CD4-positive, alpha-beta T cell (primary cell): ENCODE data around the gene NEO1. TPM values are rescaled to one million over a fixed set of nuclear protein-coding genes. Genes with fewer than 3 reads are reported as not detected.

ENCODE experiments used
- ATAC-seq: fragments of 200-7000 bp; cut with Tn5 transposase; one replicate; pipeline ENCODE4 v1.10.0; 2022; ENCODE audit warnings: mild to moderate bottlenecking; ENCODE audit not compliant: poor library complexity
- CTCF ChIA-PET: fragments of 350-600 bp; sonication (Branson Sonifier 250); formaldehyde crosslinking; loops from one replicate; lab custom pipeline; 2021; ENCODE audit warnings: antibody characterized with exemption, inconsistent platforms; lab: Charles Lee
- POLR2A ChIA-PET: fragments of 350-600 bp; sonication (Branson Sonifier 250); formaldehyde crosslinking; loops from one replicate; lab custom pipeline; 2021; ENCODE audit warnings: antibody characterized with exemption, inconsistent platforms; lab: Charles Lee
- DNase-seq, 14 experiments: peaks; one replicate each; pipeline ENCODE4 v3.0.0-alpha.2; 2013 to 2020; ENCODE audit warnings: mixed read lengths in 2 of 14
- H3K27ac ChIP-seq, 2 donors: one replicate each; pipeline versions ENCODE4 v1.5.1 to v1.7.0; 2013; ENCODE audit warnings: low read length in 2 of 2, low read depth in 1 of 2, mild to moderate bottlenecking in 1 of 2
- H3K27me3 ChIP-seq, 2 experiments: 1 replicate in 1 of 2; 2 replicates in 1 of 2; pipeline versions ENCODE4 v1.6.1 to v1.7.0; 2013; ENCODE audit warnings: low read length in 2 of 2, control low read depth in 1 of 2, mild to moderate bottlenecking in 1 of 2, moderate library complexity in 1 of 2; ENCODE audit not compliant: insufficient read depth in 2 of 2, control insufficient read depth in 1 of 2
- H3K36me3 ChIP-seq: one replicate; pipeline ENCODE4 v1.6.1; 2013; ENCODE audit warnings: low read length, control low read depth; ENCODE audit not compliant: insufficient read depth
- H3K4me1 ChIP-seq: one replicate; pipeline ENCODE4 v1.6.1; 2013; ENCODE audit warnings: low read length, control low read depth; ENCODE audit not compliant: insufficient read depth
- H3K4me3 ChIP-seq: one replicate; pipeline ENCODE4 v1.5.1; 2013; ENCODE audit warnings: mild to moderate bottlenecking, low read length, moderate library complexity
- H3K9me3 ChIP-seq, 2 experiments: 1 replicate in 1 of 2; 2 replicates in 1 of 2; pipeline versions ENCODE4 v1.6.1 to v1.7.0; 2013; ENCODE audit warnings: low read length in 2 of 2, mild to moderate bottlenecking in 2 of 2, control low read depth in 1 of 2, moderate library complexity in 1 of 2; ENCODE audit not compliant: control insufficient read depth in 1 of 2, insufficient read depth in 1 of 2
- H3K27ac Mint-ChIP-seq: one replicate; pipeline ENCODE4 v1.8.0; 2020; ENCODE audit warnings: mixed read lengths
- H3K27me3 Mint-ChIP-seq: one replicate; pipeline ENCODE4 v1.8.0; 2021; ENCODE audit warnings: mixed read lengths
- H3K36me3 Mint-ChIP-seq: one replicate; pipeline ENCODE4 v1.8.0; 2021; ENCODE audit warnings: low read depth, mixed read lengths
- H3K4me1 Mint-ChIP-seq: one replicate; pipeline ENCODE4 v1.8.0; 2021; ENCODE audit warnings: low read depth, mixed read lengths
- H3K4me3 Mint-ChIP-seq: one replicate; pipeline ENCODE4 v1.8.0; 2020; ENCODE audit warnings: mild to moderate bottlenecking, mixed read lengths
- H3K9me3 Mint-ChIP-seq: one replicate; pipeline ENCODE4 v1.8.0; 2020; ENCODE audit warnings: mixed read lengths
- CTCF ChIP-seq: fragments of 200-600 bp; IDR thresholded peaks from one replicate; pipeline ENCODE4 v1.8.0; 2022; ENCODE audit warnings: antibody characterized with exemption, mild to moderate bottlenecking
- intact Hi-C, 2 experiments: fragments of 100-400 bp; cut with DNase I in 1 of 2; cut with micrococcal nuclease in 1 of 2; formaldehyde crosslinking; loops; one replicate each; pipeline versions ENCODE4 v1.15.1 to v1.9.0; 2023 to 2025; cut with DNase I, micrococcal nuclease
- total RNA-seq, 174 experiments: library from RNA in 2 of 174; stranded (reverse) in 2 of 174; gene quantifications; one replicate each; pipeline ENCODE4 v1.2.3 and lab custom pipeline; 2021 to 2026

The NEO1 gene
- total RNA-seq, 2 experiments from 2014 or later, result 6.0 to 8.0 TPM

- no peak for TF ChIP-seq CTCF
- no peak for DNase-seq
- no peaks in the 10 kb centered on the region for H3K27me3 ChIP-seq
- H3K27me3 Mint-ChIP-seq, result no peaks in the 10 kb centered on the region
- H3K4me1 Mint-ChIP-seq, result no peaks in the 10 kb centered on the region
- H3K4me3 Mint-ChIP-seq, result no peak overlapping the region
- H3K36me3 Mint-ChIP-seq, result peaks cover 4% of the 10 kb centered on the region
- POLR2A ChIA-PET, result no interaction called here
- no peak overlapping the region for H3K27ac ChIP-seq
- intact Hi-C loops, result no loop called here
- H3K9me3 ChIP-seq, result peaks cover 0 to 4% of the 10 kb centered on the region in 2 experiments
- ATAC-seq, result no peak
- CTCF ChIA-PET, result interaction anchor here (1.5 kb wide), 1 partner anchor 9 kb away, joined by 3 read pairs; no protein-coding TSS in a partner anchor
- H3K36me3 ChIP-seq, result no peaks in the 10 kb centered on the region
- no peak overlapping the region for H3K4me3 ChIP-seq
- no peak overlapping the region for H3K27ac Mint-ChIP-seq
- H3K4me1 ChIP-seq, result no peaks in the 10 kb centered on the region
- peaks cover 3% of the 10 kb centered on the region for H3K9me3 Mint-ChIP-seq
Observed at GRCh38 chr15:73231661-73232419, 179.6 kb downstream of the NEO1 start.

- H3K4me3 ChIP-seq, result no peak overlapping the region
- H3K4me1 Mint-ChIP-seq, result no peaks in the 10 kb centered on the region
- H3K27ac Mint-ChIP-seq, result no peak overlapping the region
- intact Hi-C loops, result no loop called here
- H3K9me3 Mint-ChIP-seq, result peaks cover 3% of the 10 kb centered on the region
- H3K36me3 Mint-ChIP-seq, result peaks cover 4% of the 10 kb centered on the region
- no peaks in the 10 kb centered on the region for H3K27me3 Mint-ChIP-seq
- H3K27ac ChIP-seq, result no peak overlapping the region
- H3K36me3 ChIP-seq, result no peaks in the 10 kb centered on the region
- H3K27me3 ChIP-seq, result no peaks in the 10 kb centered on the region
- CTCF ChIA-PET, result interaction anchor here (1.5 kb wide), 1 partner anchor 8 kb away, joined by 3 read pairs; no protein-coding TSS in a partner anchor
- TF ChIP-seq CTCF, result no peak
- POLR2A ChIA-PET, result no interaction called here
- no peak for DNase-seq
- H3K4me1 ChIP-seq, result no peaks in the 10 kb centered on the region
- H3K4me3 Mint-ChIP-seq, result no peak overlapping the region
- ATAC-seq, result no peak
- peaks cover 0 to 4% of the 10 kb centered on the region in 2 experiments for H3K9me3 ChIP-seq
Observed at GRCh38 chr15:73232776-73233175, 180.5 kb downstream of the NEO1 start.

GRCh38 chr15:73233623-73234022 is 181.4 kb downstream of the NEO1 start:
- H3K4me3 Mint-ChIP-seq, result no peak overlapping the region
- no peaks in the 10 kb centered on the region for H3K27me3 Mint-ChIP-seq
- no peak for TF ChIP-seq CTCF
- ATAC-seq (no peak), DNase-seq (no peak)
- intact Hi-C loops, result no loop called here
- ChIA-PET POLR2A (no interaction called here), CTCF (no interaction called here)
- no peak overlapping the region for H3K27ac Mint-ChIP-seq
- Histone ChIP-seq H3K27ac (no peak overlapping the region), H3K4me3 (no peak overlapping the region), H3K4me1 (no peaks in the 10 kb centered on the region), H3K27me3 (no peaks in the 10 kb centered on the region), H3K9me3 (peaks cover 0 to 4% of the 10 kb centered on the region in 2 experiments), H3K36me3 (no peaks in the 10 kb centered on the region)
- peaks cover 3% of the 10 kb centered on the region for H3K9me3 Mint-ChIP-seq
- H3K4me1 Mint-ChIP-seq, result no peaks in the 10 kb centered on the region
- peaks cover 4% of the 10 kb centered on the region for H3K36me3 Mint-ChIP-seq
